ENCODE results near the gene EYA2. TPM values are rescaled to one million over a fixed set of nuclear protein-coding genes. Genes with fewer than 3 reads are reported as not detected.

EYA2 gene
- total and polyA plus RNA-seq, 2 experiments from 2014 or later: 1.4 to 2.0 TPM

GRCh38 chr20:46990596-46991104 is 96.0 kb downstream of the EYA2 start:
- no peak for TF ChIP-seq CTCF (IDR thresholded peaks at IDR 0.05; ENCODE audit: poor library complexity)
- no peak for TF ChIP-seq EZH2 (IDR thresholded peaks at IDR 0.05; ENCODE audit: borderline replicate concordance)
- TF ChIP-seq EZH2phosphoT487 (IDR thresholded peaks at IDR 0.05; ENCODE audit: low read depth, severe bottlenecking, unreplicated experiment): no peak
- Histone ChIP-seq H3K36me3 (replicated peaks; ENCODE audit: insufficient read depth, low read depth) (no peaks in the 10 kb centered on the region), H3K4me1 (ENCODE audit: insufficient read depth) (no peaks in the 10 kb centered on the region), H3K79me2 (no peaks in the 10 kb centered on the region), H3K4me3 (no peak overlapping the region), H3K27me3 (no peaks in the 10 kb centered on the region), H3K27ac (no peak overlapping the region), H3K9me3 (ENCODE audit: low read depth) (no peaks in the 10 kb centered on the region), H3K9me2 (replicated peaks; ENCODE audit: insufficient read depth) (no peaks in the 10 kb centered on the region), H3K4me2 (peak overlapping the region; percentile 21), H4K20me1 (ENCODE audit: insufficient read depth, poor library complexity, severe bottlenecking) (no peaks in the 10 kb centered on the region), H2AFZ (no peak overlapping the region)
- no peak for DNase-seq (ENCODE audit: low spot score)
- 53% methylated on average over 5 of the region's 5 CpGs for WGBS (ENCODE audit: low lambda C conversion rate, missing lambda C conversion rate)

- DNase-seq (ENCODE audit: low spot score): no peak
- Histone ChIP-seq H3K4me3 (no peak overlapping the region), H3K9me2 (replicated peaks; ENCODE audit: insufficient read depth) (no peaks in the 10 kb centered on the region), H2AFZ (no peak overlapping the region), H3K4me2 (no peak overlapping the region), H3K27ac (no peak overlapping the region), H3K4me1 (ENCODE audit: insufficient read depth) (no peaks in the 10 kb centered on the region), H3K27me3 (no peaks in the 10 kb centered on the region), H3K36me3 (replicated peaks; ENCODE audit: insufficient read depth, low read depth) (no peaks in the 10 kb centered on the region), H3K9me3 (ENCODE audit: low read depth) (no peaks in the 10 kb centered on the region), H3K79me2 (no peaks in the 10 kb centered on the region), H4K20me1 (ENCODE audit: insufficient read depth, poor library complexity, severe bottlenecking) (no peaks in the 10 kb centered on the region)
- no peak for TF ChIP-seq EZH2phosphoT487 (IDR thresholded peaks at IDR 0.05; ENCODE audit: low read depth, severe bottlenecking, unreplicated experiment)
- TF ChIP-seq EZH2 (IDR thresholded peaks at IDR 0.05; ENCODE audit: borderline replicate concordance): no peak
- no peak for TF ChIP-seq CTCF (IDR thresholded peaks at IDR 0.05; ENCODE audit: poor library complexity)
- 95% methylated on average over 3 of the region's 3 CpGs for WGBS (ENCODE audit: low lambda C conversion rate, missing lambda C conversion rate)
Measured at GRCh38 chr20:46991168-46991567, 96.5 kb downstream of the EYA2 start.

DNA sequence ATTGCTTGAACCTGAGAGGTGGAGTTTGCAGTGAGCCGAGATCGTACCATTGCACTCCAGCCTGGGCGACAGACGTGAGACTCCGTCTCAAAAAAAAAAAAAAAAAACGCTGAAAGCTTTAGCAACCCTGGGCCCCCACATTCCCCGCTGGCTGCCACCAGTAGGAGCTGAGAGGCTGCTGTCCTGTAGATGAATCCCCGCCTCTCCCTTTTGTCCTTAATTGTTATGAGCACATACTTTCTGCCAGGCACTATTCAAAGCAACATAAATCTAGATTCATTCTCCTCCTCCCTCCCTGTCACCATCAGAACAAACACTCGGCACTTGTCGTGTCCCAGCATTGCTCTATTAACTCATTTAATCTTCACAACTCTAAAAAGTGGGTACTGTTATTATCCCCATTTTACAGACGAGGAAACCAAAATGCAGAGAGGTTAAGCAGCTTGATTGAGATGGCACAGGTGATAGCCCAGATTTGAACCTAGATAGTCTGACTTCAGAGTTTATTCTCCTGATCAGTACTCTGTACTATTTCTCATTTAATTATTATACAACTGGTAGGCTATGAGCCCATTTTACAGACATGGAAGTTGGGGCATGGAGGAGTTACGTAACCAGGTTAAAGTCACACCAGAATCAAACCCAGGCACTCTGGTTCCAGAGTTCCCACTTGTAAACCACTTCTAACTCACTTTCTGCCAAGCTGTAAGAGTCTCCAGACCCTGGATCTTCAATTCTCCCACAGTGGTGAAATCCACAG is 97.4 kb downstream of the EYA2 start:
- H3K4me3 ChIP-seq: no peak overlapping the region
- no peak overlapping the region for H3K27ac ChIP-seq
- no peak for DNase-seq (ENCODE audit: low spot score)
- H3K4me1 ChIP-seq (ENCODE audit: insufficient read depth): no peaks in the 10 kb centered on the region
- no peak for TF ChIP-seq EZH2 (IDR thresholded peaks at IDR 0.05; ENCODE audit: borderline replicate concordance)
- TF ChIP-seq EZH2phosphoT487 (IDR thresholded peaks at IDR 0.05; ENCODE audit: low read depth, severe bottlenecking, unreplicated experiment): no peak
- no peak for TF ChIP-seq CTCF (IDR thresholded peaks at IDR 0.05; ENCODE audit: poor library complexity)
- WGBS (ENCODE audit: low lambda C conversion rate, missing lambda C conversion rate): 91% methylated on average over 10 of the region's 12 CpGs
- H2AFZ ChIP-seq: no peak overlapping the region
- H3K4me2 ChIP-seq: no peak overlapping the region
- H4K20me1 ChIP-seq (ENCODE audit: insufficient read depth, poor library complexity, severe bottlenecking): no peaks in the 10 kb centered on the region
- no peaks in the 10 kb centered on the region for H3K9me2 ChIP-seq (replicated peaks; ENCODE audit: insufficient read depth)
- H3K27me3 ChIP-seq: no peaks in the 10 kb centered on the region
- no peaks in the 10 kb centered on the region for H3K36me3 ChIP-seq (replicated peaks; ENCODE audit: insufficient read depth, low read depth)
- no peaks in the 10 kb centered on the region for H3K9me3 ChIP-seq (ENCODE audit: low read depth)
- no peaks in the 10 kb centered on the region for H3K79me2 ChIP-seq

All from hepatocyte (in vitro differentiated cells).